ENCODE results near the gene SIK2. TPM values are rescaled to one million over a fixed set of nuclear protein-coding genes. Genes with fewer than 3 reads are reported as not detected.

The SIK2 gene
- total and polyA plus RNA-seq, 9 of the 15 experiments (the other 6 are each of a cell fraction or from before 2014, with no cell fraction given) = 0.74 to 11.6 (median 3.8) TPM

- TF ChIP-seq TAF9B (IDR thresholded peaks at IDR 0.05; ENCODE audit: partially characterized antibody) (peak; percentile 40), ZNF232 (CRISPR knock-in tag; IDR thresholded peaks at IDR 0.05) (no peak), ADNP (tag; IDR thresholded peaks at IDR 0.05) (peak; percentile 34; the same call in 1 of the 2 replicates), ARNT (IDR thresholded peaks at IDR 0.05) (peak in 1 of 2 experiments; percentile 73; a peak in 2 of 4 replicates), ZNF431 (CRISPR knock-in tag; IDR thresholded peaks at IDR 0.05) (no peak), C11orf30 (IDR thresholded peaks at IDR 0.05; ENCODE audit: low read depth) (0 out of 2 replicates have a peak, but pooled peaks have one; percentile 12), ARID1B (IDR thresholded peaks at IDR 0.05) (peak; percentile 94), TCF3 (CRISPR knock-in tag; IDR thresholded peaks at IDR 0.05) (peak; percentile 89), ZBTB11 (CRISPR knock-in tag; IDR thresholded peaks at IDR 0.05) (no peak), HDAC3 (IDR thresholded peaks at IDR 0.05; ENCODE audit: borderline replicate concordance, partially characterized antibody) (no peak), YY1 (IDR thresholded peaks at IDR 0.05; ENCODE audit: borderline replicate concordance in 1 of 3, control insufficient read depth in 1 of 3, extremely low read depth in 1 of 3, insufficient read depth in 3 of 3, insufficient read length in 1 of 3, insufficient replicate concordance in 2 of 3, low read depth in 1 of 3, low read length in 2 of 3) (peak in 1 of 3 experiments; percentile 57), CBFA2T2 (conservative IDR thresholded peaks at IDR 0.05) (peak; percentile 73), SMARCA4 (IDR thresholded peaks at IDR 0.05) (peak; percentile 94), SMARCC2 (IDR thresholded peaks at IDR 0.05; ENCODE audit: low read depth) (peak; percentile 88), NELFE (IDR thresholded peaks at IDR 0.05; ENCODE audit: insufficient read depth, insufficient read length) (no peak), SMARCB1 (IDR thresholded peaks at IDR 0.05; ENCODE audit: insufficient read length, low read depth) (peak; percentile 86), HMBOX1 (IDR thresholded peaks at IDR 0.05) (peak; percentile 71; the same call in 1 of the 2 replicates)
- TF ChIP-seq, protein P1, sequence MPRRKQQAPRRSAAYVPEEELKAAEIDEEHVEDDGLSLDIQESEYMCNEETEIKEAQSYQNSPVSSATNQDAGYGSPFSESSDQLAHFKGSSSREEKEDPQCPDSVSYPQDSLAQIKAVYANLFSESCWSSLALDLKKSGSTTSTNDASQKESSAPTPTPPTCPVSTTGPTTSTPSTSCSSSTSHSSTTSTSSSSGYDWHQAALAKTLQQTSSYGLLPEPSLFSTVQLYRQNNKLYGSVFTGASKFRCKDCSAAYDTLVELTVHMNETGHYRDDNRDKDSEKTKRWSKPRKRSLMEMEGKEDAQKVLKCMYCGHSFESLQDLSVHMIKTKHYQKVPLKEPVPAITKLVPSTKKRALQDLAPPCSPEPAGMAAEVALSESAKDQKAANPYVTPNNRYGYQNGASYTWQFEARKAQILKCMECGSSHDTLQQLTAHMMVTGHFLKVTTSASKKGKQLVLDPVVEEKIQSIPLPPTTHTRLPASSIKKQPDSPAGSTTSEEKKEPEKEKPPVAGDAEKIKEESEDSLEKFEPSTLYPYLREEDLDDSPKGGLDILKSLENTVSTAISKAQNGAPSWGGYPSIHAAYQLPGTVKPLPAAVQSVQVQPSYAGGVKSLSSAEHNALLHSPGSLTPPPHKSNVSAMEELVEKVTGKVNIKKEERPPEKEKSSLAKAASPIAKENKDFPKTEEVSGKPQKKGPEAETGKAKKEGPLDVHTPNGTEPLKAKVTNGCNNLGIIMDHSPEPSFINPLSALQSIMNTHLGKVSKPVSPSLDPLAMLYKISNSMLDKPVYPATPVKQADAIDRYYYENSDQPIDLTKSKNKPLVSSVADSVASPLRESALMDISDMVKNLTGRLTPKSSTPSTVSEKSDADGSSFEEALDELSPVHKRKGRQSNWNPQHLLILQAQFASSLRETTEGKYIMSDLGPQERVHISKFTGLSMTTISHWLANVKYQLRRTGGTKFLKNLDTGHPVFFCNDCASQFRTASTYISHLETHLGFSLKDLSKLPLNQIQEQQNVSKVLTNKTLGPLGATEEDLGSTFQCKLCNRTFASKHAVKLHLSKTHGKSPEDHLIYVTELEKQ (CRISPR knock-in tag; IDR thresholded peaks at IDR 0.05) = no peak
These were observed 96.8 kb downstream of the SIK2 start (continued) for GRCh38 chr11:111698852-111699559.
